Glutamatergic neuron (in vitro differentiated cells): ENCODE results near the gene CBFA2T3. TPM values are rescaled to one million over a fixed set of nuclear protein-coding genes. Genes with fewer than 3 reads are reported as not detected.

Experiments used
- DNase-seq: peaks from one replicate; pipeline ENCODE4 v3.0.0; 2022
- H3K27ac Mint-ChIP-seq: one replicate; pipeline ENCODE4 v1.8.0; 2020; ENCODE audit warnings: mild to moderate bottlenecking, mixed read lengths, inconsistent platforms; ENCODE audit not compliant: unreplicated experiment
- H3K27me3 Mint-ChIP-seq: one replicate; pipeline ENCODE4 v1.8.0; 2020; ENCODE audit warnings: mild to moderate bottlenecking, moderate library complexity, mixed read lengths, inconsistent platforms; ENCODE audit not compliant: unreplicated experiment
- H3K36me3 Mint-ChIP-seq: one replicate; pipeline ENCODE4 v1.8.0; 2020; ENCODE audit warnings: mild to moderate bottlenecking, mixed read lengths, inconsistent platforms; ENCODE audit not compliant: unreplicated experiment
- H3K4me1 Mint-ChIP-seq: one replicate; pipeline ENCODE4 v1.8.0; 2020; ENCODE audit warnings: mild to moderate bottlenecking, low read depth, mixed read lengths, inconsistent platforms; ENCODE audit not compliant: unreplicated experiment
- H3K4me3 Mint-ChIP-seq: one replicate; pipeline ENCODE4 v1.8.0; 2020; ENCODE audit warnings: mild to moderate bottlenecking, mixed read lengths, inconsistent platforms; ENCODE audit not compliant: unreplicated experiment
- H3K9me3 Mint-ChIP-seq: one replicate; pipeline ENCODE4 v1.8.0; 2020; ENCODE audit warnings: mild to moderate bottlenecking, moderate library complexity, mixed read lengths, inconsistent platforms; ENCODE audit not compliant: unreplicated experiment
- CTCF ChIP-seq: fragments of 200-600 bp; sonication (generic); IDR thresholded peaks from one replicate; pipeline ENCODE4 v1.5.0; 2021; ENCODE audit not compliant: partially characterized antibody, unreplicated experiment
- total RNA-seq: library from RNA; stranded (reverse); fragmentation: NEBNext Ultra II Directional; extraction: Animal tissue kit (Norgen Biotek cat#: 25700); gene quantifications from one replicate; pipeline ENCODE4 v1.2.1, GENCODE V29; 2021; ENCODE audit not compliant: unreplicated experiment

Gene CBFA2T3
- total RNA-seq, 1 donor from 2014 or later = 126 TPM

GRCh38 chr16:88842806-88843205 is 134.2 kb downstream of the CBFA2T3 start:
- Mint-ChIP-seq H3K9me3 (peaks cover 3% of the 10 kb centered on the region), H3K27me3 (peaks cover 7% of the 10 kb centered on the region), H3K4me3 (no peak overlapping the region), H3K27ac (no peak overlapping the region), H3K36me3 (no peaks in the 10 kb centered on the region), H3K4me1 (peaks cover 2% of the 10 kb centered on the region)
- no peak for TF ChIP-seq CTCF
- DNase-seq = no peak

- Mint-ChIP-seq H3K4me1 (peaks cover 2% of the 10 kb centered on the region), H3K27ac (peak overlapping the region; percentile 62)
Measured at GRCh38 chr16:88842308-88842756, 134.7 kb downstream of the CBFA2T3 start.

GRCh38 chr16:88841521-88842307 is 135.3 kb downstream of the CBFA2T3 start:
- H3K27me3 Mint-ChIP-seq = peaks cover 7% of the 10 kb centered on the region
- H3K27ac Mint-ChIP-seq = peak overlapping the region; percentile 62
- H3K4me1 Mint-ChIP-seq = peaks cover 2% of the 10 kb centered on the region
- TF ChIP-seq CTCF = no peak
- no peaks in the 10 kb centered on the region for H3K36me3 Mint-ChIP-seq
- peaks cover 3% of the 10 kb centered on the region for H3K9me3 Mint-ChIP-seq
- no peak for DNase-seq
- H3K4me3 Mint-ChIP-seq = no peak overlapping the region

More at GRCh38 chr16:88842308-88842756, 134.7 kb downstream of the CBFA2T3 start:
- peaks cover 3% of the 10 kb centered on the region for H3K9me3 Mint-ChIP-seq
- H3K27me3 Mint-ChIP-seq = peaks cover 7% of the 10 kb centered on the region
- DNase-seq = no peak
- TF ChIP-seq CTCF = no peak
- H3K36me3 Mint-ChIP-seq = no peaks in the 10 kb centered on the region
- no peak overlapping the region for H3K4me3 Mint-ChIP-seq

GRCh38 chr16:88840600-88841215 is 136.3 kb downstream of the CBFA2T3 start:
- H3K27me3 Mint-ChIP-seq = peaks cover 7% of the 10 kb centered on the region
- no peaks in the 10 kb centered on the region for H3K36me3 Mint-ChIP-seq
- no peak overlapping the region for H3K27ac Mint-ChIP-seq
- H3K4me3 Mint-ChIP-seq = no peak overlapping the region
- no peak for DNase-seq
- no peak for TF ChIP-seq CTCF
- H3K9me3 Mint-ChIP-seq = peaks cover 3% of the 10 kb centered on the region
- peaks cover 2% of the 10 kb centered on the region for H3K4me1 Mint-ChIP-seq
